ENCODE measurements around the gene CTBP1. TPM values are rescaled to one million over a fixed set of nuclear protein-coding genes. Genes with fewer than 3 reads are reported as not detected.

CTBP1 gene
- total RNA-seq, 2 donors from 2014 or later = 164 to 184 TPM

DNA sequence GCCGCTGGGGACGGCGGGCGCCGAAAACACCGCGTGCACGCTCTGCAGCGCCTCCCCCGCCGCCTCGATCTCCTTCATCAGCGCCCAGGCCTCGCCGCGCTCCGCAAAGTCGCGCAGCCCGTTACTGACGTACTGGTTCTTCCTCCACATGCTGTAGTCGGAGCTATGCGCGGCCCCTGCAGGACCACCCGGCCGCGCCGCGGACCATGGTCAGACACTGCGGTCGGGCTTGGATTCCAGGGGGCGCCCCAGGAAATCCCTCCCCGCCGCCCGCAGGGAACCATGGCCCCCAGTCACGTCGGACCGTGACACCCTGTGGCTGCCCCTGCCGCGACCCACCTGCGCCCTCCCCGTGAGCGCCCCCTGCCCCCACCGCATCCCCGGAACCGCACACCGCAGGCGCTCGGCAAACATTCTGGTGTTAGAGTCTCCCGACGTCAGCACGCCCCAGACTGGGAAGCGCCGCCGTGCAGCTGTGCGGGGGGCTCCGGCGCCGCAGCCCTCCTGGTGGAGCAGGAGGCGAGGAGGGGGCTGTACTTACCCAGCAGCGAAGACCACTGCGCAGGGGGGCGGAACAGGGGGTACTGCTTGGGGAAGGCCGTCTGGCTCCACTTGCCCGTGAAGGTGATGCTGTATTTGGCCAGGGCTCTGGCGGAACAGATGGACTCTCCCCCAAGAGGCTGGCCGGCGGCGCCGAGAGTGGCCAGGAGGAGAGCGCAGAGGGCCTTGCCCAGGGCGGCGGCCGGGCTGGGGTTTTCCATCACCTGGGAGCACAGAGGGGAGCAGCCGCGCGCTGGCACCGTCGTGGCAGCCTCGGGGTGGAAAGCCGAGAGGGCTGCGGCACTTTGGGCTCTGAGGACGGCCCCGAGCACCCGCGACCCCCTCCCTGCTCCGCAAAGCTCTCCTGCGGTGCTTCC is 77.4 kb downstream of the CTBP1 start:
- Mint-ChIP-seq H3K4me1 (peaks cover 23% of the 10 kb centered on the region), H3K27me3 (peaks cover 16% of the 10 kb centered on the region), H3K27ac (no peak overlapping the region), H3K36me3 (ENCODE audit: low read depth) (peaks cover 3% of the 10 kb centered on the region), H3K4me3 (peak overlapping the region; percentile 87)
- ATAC-seq (peak; percentile 43), DNase-seq (peak; percentile 38 to 49 (median 41))
- no peaks in the 10 kb centered on the region for H3K9me3 ChIP-seq (ENCODE audit: control insufficient read depth, low read length, poor library complexity, severe bottlenecking)

GRCh38 chr4:1170976-1171310 is 78.0 kb downstream of the CTBP1 start:
- no peak for DNase-seq
- no peak for ATAC-seq
- H3K9me3 ChIP-seq (ENCODE audit: control insufficient read depth, low read length, poor library complexity, severe bottlenecking) = no peaks in the 10 kb centered on the region
- H3K27ac Mint-ChIP-seq = no peak overlapping the region
- H3K4me3 Mint-ChIP-seq = peak overlapping the region; percentile 87
- peaks cover 21% of the 10 kb centered on the region for H3K4me1 Mint-ChIP-seq
- no peaks in the 10 kb centered on the region for H3K36me3 Mint-ChIP-seq (ENCODE audit: low read depth)
- peaks cover 16% of the 10 kb centered on the region for H3K27me3 Mint-ChIP-seq

DNA sequence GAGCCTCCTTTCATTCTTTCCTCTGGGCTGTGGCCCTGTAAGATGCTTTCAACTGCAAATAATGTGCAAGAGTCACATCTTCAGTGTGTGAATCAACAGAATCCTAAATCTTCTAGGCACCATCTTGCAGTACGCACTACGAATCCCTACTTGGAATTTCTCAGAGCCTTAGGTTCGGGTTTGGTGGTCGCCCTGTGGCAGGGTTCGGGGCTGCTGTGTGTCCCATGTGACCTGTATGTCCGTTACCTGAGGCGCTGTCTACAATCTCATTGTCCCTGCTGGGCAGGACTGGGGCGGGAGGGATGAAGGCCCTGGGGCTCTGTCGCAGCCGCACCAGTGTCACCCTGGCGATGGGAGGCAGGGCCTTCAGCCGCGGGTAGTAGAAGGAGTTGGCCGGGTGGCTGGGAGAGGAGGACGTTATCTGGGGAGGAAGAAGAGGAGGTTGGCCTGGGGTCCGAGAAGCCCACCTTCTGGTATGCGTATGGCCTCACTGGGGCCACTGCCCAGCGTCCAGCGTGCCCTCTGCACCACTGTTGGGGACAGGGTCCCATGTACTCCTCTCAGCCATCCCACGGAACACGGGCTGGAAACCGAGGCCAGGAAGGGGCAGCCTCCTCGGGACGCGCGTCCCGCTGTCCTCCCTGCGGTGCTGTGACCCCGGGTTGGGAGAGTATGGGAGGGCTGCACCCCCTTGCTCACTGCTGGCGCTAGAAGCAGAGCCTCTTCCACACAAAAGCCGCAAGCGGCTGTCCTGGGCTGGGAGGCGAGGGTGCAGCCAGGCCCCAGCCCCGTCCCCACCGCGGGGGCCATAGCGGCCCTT is 78.6 kb downstream of the CTBP1 start:
- no peak for DNase-seq
- Mint-ChIP-seq H3K4me1 (peaks cover 21% of the 10 kb centered on the region), H3K36me3 (ENCODE audit: low read depth) (no peaks in the 10 kb centered on the region), H3K27me3 (peaks cover 16% of the 10 kb centered on the region), H3K27ac (no peak overlapping the region), H3K4me3 (no peak overlapping the region)
- no peaks in the 10 kb centered on the region for H3K9me3 ChIP-seq (ENCODE audit: control insufficient read depth, low read length, poor library complexity, severe bottlenecking)
- no peak for ATAC-seq

DNA sequence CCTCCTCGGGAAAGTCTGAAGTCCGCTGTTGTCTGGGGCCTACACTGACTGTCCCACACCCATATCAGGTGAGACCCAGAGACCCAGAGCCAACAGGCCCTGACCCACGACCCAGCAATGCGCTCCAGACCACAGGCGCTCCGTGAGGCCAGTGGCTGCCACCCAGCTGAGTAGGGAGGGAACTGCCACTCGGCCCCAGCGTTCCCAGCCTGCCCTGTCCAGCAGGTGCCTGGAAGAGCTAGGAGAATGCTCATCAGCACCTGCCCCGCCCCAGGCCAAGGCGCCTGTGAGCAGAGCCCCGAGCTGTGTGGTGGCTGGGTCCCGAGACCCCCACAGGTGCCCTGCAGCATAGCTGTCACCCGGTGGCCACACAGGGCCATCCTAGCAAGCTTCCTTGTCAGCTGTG is 79.2 kb downstream of the CTBP1 start:
- H3K36me3 Mint-ChIP-seq (ENCODE audit: low read depth) = no peaks in the 10 kb centered on the region
- ATAC-seq = no peak
- peaks cover 21% of the 10 kb centered on the region for H3K4me1 Mint-ChIP-seq
- no peak for DNase-seq
- H3K27ac Mint-ChIP-seq = no peak overlapping the region
- H3K4me3 Mint-ChIP-seq = no peak overlapping the region
- no peaks in the 10 kb centered on the region for H3K9me3 ChIP-seq (ENCODE audit: control insufficient read depth, low read length, poor library complexity, severe bottlenecking)
- peaks cover 16% of the 10 kb centered on the region for H3K27me3 Mint-ChIP-seq

DNA sequence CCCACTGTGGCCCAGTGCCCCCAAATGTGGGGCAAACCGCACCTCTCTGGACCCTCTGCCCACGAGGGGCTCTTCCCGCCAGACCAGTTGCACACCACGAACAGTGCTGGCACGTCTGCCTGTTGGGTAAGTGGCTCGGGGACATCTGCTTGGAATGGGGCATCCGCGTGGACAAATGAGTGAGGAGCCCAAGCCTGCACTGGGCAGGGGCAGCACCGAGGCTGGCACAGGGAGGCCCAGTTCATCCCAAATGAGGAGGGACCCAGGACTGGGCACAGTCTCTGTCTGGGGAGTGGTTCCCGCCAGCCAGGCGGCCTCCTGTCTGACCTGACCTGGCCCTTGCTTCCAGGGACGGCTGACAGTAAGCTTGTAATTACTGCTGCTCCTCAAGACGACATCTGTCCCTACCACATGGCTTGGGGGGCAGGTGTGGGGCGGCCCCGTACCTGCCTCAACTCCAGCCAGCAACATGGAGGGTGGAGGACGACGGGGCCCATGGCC is 79.7 kb downstream of the CTBP1 start:
- no peak overlapping the region for H3K4me3 Mint-ChIP-seq
- H3K36me3 Mint-ChIP-seq (ENCODE audit: low read depth) = no peaks in the 10 kb centered on the region
- no peaks in the 10 kb centered on the region for H3K9me3 ChIP-seq (ENCODE audit: control insufficient read depth, low read length, poor library complexity, severe bottlenecking)
- peaks cover 21% of the 10 kb centered on the region for H3K4me1 Mint-ChIP-seq
- peak overlapping the region; percentile 63 for H3K27ac Mint-ChIP-seq
- ATAC-seq (no peak), DNase-seq (no peak)
- peaks cover 16% of the 10 kb centered on the region for H3K27me3 Mint-ChIP-seq

DNA sequence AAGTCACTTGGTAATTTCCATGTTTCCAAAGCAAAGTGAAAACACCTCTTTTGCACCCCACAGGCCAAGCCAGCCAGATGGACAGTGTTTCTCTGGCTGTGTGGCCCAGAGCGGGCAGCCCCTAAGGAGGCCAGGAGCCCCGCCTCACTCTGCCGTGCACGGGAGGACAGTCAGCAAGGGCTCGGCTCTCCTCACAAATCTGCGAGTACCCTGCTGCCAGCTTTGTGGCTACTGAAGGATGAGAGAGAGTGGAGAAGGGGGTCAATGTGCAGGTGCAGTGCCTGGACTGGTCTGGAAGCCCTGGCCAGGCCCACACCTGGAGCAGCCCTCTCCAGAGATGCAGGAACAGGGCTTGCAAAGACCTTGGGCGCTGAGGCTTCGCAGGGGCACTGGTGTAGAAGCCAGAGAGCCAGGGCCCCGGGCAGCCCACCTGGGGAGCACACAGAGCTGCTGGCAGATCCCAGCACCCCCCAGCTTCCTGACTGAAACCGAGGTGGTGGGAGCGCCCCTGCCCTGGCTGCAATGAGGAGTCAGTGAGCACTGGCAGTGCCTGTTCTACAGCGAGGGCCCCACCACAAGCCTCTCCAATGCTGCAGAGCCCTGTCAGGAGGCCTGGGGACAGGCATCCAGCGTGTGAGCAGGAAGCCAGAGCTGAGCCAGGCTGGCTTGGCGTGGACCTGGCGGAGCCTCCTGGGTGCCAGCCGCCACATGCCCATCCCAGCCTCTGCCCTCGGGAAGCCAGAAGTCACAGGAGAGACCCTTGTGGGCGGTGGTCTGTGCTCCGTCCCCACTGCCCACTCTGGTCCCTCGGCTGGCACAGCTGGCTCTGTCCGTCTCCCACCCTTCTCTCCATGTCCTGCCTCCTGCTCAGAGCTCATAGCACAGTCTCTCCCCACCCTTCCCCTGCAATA is 80.5 kb downstream of the CTBP1 start:
- Mint-ChIP-seq H3K36me3 (ENCODE audit: low read depth) (no peaks in the 10 kb centered on the region), H3K27me3 (peaks cover 16% of the 10 kb centered on the region), H3K27ac (peak overlapping the region; percentile 86), H3K4me1 (peaks cover 23% of the 10 kb centered on the region), H3K4me3 (peak overlapping the region; percentile 88)
- DNase-seq (no peak), ATAC-seq (no peak)
- no peaks in the 10 kb centered on the region for H3K9me3 ChIP-seq (ENCODE audit: control insufficient read depth, low read length, poor library complexity, severe bottlenecking)

DNA sequence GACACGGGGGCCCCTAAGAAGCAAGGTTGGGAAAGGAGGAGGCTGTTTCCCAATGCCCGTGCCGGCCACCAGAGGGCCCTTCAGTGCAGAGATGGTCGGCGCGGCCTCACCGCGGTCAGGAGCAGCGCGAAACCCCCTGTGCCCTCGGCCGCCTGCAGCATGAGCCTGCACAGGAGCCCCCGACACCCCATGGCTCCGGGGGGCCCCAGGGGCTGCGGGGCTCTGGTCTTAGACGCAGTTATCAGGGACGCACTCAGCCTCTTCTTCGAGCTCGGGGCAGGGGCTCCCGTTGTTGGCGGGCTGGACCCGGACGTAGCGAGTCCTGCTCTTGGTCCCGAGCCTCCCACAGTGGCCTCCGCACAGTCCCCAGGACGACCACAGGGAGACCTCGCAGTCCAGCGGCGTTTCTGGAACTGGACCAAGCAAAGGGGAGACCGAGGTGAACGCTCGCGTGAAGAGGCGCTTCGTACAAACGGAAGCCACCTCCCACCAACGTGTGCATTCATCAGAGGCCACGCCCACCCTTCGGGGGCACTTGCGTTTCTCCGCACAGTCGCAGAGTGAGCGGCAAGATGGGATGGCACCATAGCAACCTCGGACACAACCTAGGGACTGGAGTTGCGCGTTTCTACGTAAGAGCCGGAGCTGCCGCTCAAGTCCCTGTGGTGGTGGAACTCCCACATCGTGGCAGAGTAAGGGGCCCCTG is 81.5 kb downstream of the CTBP1 start:
- peak overlapping the region; percentile 86 for H3K27ac Mint-ChIP-seq
- no peaks in the 10 kb centered on the region for H3K9me3 ChIP-seq (ENCODE audit: control insufficient read depth, low read length, poor library complexity, severe bottlenecking)
- peaks cover 16% of the 10 kb centered on the region for H3K27me3 Mint-ChIP-seq
- peak; percentile 70 to 75 (median 74) for DNase-seq
- H3K36me3 Mint-ChIP-seq (ENCODE audit: low read depth) = no peaks in the 10 kb centered on the region
- ATAC-seq = peak; percentile 90
- peaks cover 27% of the 10 kb centered on the region for H3K4me1 Mint-ChIP-seq
- peak overlapping the region; percentile 88 for H3K4me3 Mint-ChIP-seq

GRCh38 chr4:1166509-1167243 is 82.3 kb downstream of the CTBP1 start:
- peaks cover 16% of the 10 kb centered on the region for H3K27me3 Mint-ChIP-seq
- no peaks in the 10 kb centered on the region for H3K36me3 Mint-ChIP-seq (ENCODE audit: low read depth)
- ATAC-seq (no peak), DNase-seq (no peak)
- H3K4me1 Mint-ChIP-seq = peaks cover 27% of the 10 kb centered on the region
- H3K4me3 Mint-ChIP-seq = peak overlapping the region; percentile 88
- H3K27ac Mint-ChIP-seq = peak overlapping the region; percentile 86
- no peaks in the 10 kb centered on the region for H3K9me3 ChIP-seq (ENCODE audit: control insufficient read depth, low read length, poor library complexity, severe bottlenecking)

GRCh38 chr4:1164956-1165545 is 83.9 kb downstream of the CTBP1 start:
- peaks cover 21% of the 10 kb centered on the region for H3K4me1 Mint-ChIP-seq
- peaks cover 6% of the 10 kb centered on the region for H3K27me3 Mint-ChIP-seq
- no peak overlapping the region for H3K4me3 Mint-ChIP-seq
- no peaks in the 10 kb centered on the region for H3K36me3 Mint-ChIP-seq (ENCODE audit: low read depth)
- ATAC-seq (no peak), DNase-seq (no peak)
- no peak overlapping the region for H3K27ac Mint-ChIP-seq
- no peaks in the 10 kb centered on the region for H3K9me3 ChIP-seq (ENCODE audit: control insufficient read depth, low read length, poor library complexity, severe bottlenecking)

- no peaks in the 10 kb centered on the region for H3K9me3 ChIP-seq (ENCODE audit: control insufficient read depth, low read length, poor library complexity, severe bottlenecking)
- no peak overlapping the region for H3K4me3 Mint-ChIP-seq
- H3K27me3 Mint-ChIP-seq = peaks cover 5% of the 10 kb centered on the region
- no peaks in the 10 kb centered on the region for H3K36me3 Mint-ChIP-seq (ENCODE audit: low read depth)
- H3K4me1 Mint-ChIP-seq = peaks cover 21% of the 10 kb centered on the region
- DNase-seq (no peak), ATAC-seq (no peak)
- no peak overlapping the region for H3K27ac Mint-ChIP-seq
Measured at GRCh38 chr4:1164444-1164843, 84.5 kb downstream of the CTBP1 start.

- no peaks in the 10 kb centered on the region for H3K9me3 ChIP-seq (ENCODE audit: control insufficient read depth, low read length, poor library complexity, severe bottlenecking)
- DNase-seq (no peak), ATAC-seq (no peak)
- Mint-ChIP-seq H3K4me1 (peaks cover 20% of the 10 kb centered on the region), H3K27me3 (peaks cover 5% of the 10 kb centered on the region), H3K36me3 (ENCODE audit: low read depth) (no peaks in the 10 kb centered on the region), H3K27ac (no peak overlapping the region), H3K4me3 (no peak overlapping the region)
Measured at GRCh38 chr4:1164040-1164439, 84.9 kb downstream of the CTBP1 start.
